HepG2 (cell line): ENCODE data around the gene BABAM1.

Source experiments
- ELF1 ChIP-seq: sonication (generic); formaldehyde crosslinking; IDR thresholded peaks from 2 replicates; pipeline ENCODE4 v1.4.0; 2020; ENCODE audit warnings: missing genetic modification reagents
- HIVEP1 ChIP-seq: sonication (generic); formaldehyde crosslinking; IDR thresholded peaks from 2 replicates; pipeline ENCODE4 v1.4.0; 2020; ENCODE audit warnings: mild to moderate bottlenecking, missing genetic modification reagents
- MXI1 ChIP-seq: IDR thresholded peaks from 3 replicates; pipeline ENCODE4 v1.6.1; 2012; ENCODE audit warnings: low read depth, low read length, inconsistent platforms, borderline replicate concordance
- POLR2A ChIP-seq, 2 experiments: IDR thresholded peaks; 2 replicates each; pipeline ENCODE4 v1.6.1; 2011; ENCODE audit warnings: low read depth in 2 of 2, low read length in 2 of 2, mild to moderate bottlenecking in 1 of 2, moderate library complexity in 1 of 2; ENCODE audit not compliant: insufficient read depth in 1 of 2
- SRF ChIP-seq: IDR thresholded peaks from 2 replicates; pipeline ENCODE4 v1.6.1; 2011; ENCODE audit warnings: mild to moderate bottlenecking, low read depth, low read length, moderate library complexity
- TAF1 ChIP-seq: sonication (generic); formaldehyde crosslinking; IDR thresholded peaks from 2 replicates; pipeline ENCODE4 v1.4.0; 2020; ENCODE audit warnings: missing genetic modification reagents
- TMF1 ChIP-seq: sonication (generic); formaldehyde crosslinking; IDR thresholded peaks from 2 replicates; pipeline ENCODE4 v1.8.1; 2022; ENCODE audit warnings: low read depth, missing genetic modification reagents
- ZNF468 ChIP-seq: sonication (generic); formaldehyde crosslinking; IDR thresholded peaks from 2 replicates; pipeline ENCODE4 v1.8.0; 2022; ENCODE audit warnings: mild to moderate bottlenecking, moderate library complexity, missing genetic modification reagents
- TF ChIP-seq, protein P1 (sequence below): sonication (generic); formaldehyde crosslinking; IDR thresholded peaks from 2 replicates; pipeline ENCODE4 v1.4.0; 2020; ENCODE audit warnings: mild to moderate bottlenecking, missing genetic modification reagents
- TF ChIP-seq, protein P2 (sequence below): sonication (generic); formaldehyde crosslinking; IDR thresholded peaks from 2 replicates; pipeline ENCODE4 v1.5.0; 2020; ENCODE audit warnings: missing genetic modification reagents, mild to moderate bottlenecking, borderline replicate concordance
- TF ChIP-seq, protein P3 (sequence below): sonication (generic); formaldehyde crosslinking; IDR thresholded peaks from 2 replicates; pipeline ENCODE4 v1.5.0; 2020; ENCODE audit warnings: mild to moderate bottlenecking, missing genetic modification reagents, moderate library complexity
- TF ChIP-seq, protein P4 (sequence below): sonication (generic); formaldehyde crosslinking; IDR thresholded peaks from 2 replicates; pipeline ENCODE4 v1.4.0; 2020; ENCODE audit warnings: missing genetic modification reagents

DNA sequence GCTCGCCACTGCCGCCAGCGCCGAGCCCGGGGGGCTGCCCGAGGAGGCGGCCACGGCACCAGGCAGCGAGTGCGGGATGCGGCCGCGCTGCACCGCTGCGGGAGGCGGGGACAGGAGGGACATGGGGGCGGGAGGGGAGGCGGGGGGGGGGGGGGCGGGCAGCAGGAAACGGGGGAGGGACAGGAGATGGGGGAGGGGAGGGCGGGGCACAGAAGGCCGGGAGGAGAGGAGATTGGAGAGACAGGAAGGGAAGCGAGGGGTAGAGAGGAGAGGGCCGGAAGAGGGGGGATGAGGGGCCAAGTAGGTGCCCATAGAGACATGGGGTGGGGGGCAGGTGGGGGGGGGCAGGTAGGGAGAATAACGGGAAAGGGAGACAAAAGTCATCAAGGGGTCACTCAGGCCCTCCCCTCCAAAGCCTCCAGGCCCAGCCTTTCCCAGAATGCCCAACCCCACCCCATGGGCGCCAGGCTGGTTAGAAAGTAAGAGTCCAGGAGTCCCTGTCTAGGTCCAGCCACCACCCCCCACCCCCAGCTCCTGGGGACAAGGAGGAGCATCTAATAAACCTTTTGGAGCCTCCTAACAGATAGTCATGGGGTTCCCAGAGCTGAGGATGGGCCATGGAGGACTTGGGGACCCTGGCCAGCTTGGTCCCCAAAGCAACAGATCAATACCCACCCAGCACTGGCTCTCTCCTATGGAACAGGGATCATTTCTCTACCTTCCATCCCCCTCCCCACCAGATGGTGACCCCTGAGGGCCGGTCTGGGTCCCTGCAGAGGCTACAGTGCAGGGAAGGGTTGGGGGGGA is 31.1 kb upstream of the BABAM1 start:
- no peak for TF ChIP-seq ZNF468
- TF ChIP-seq POLR2A (IDR thresholded peaks at IDR 0.05; ENCODE audit: insufficient read depth in 1 of 2, low read depth in 2 of 2, low read length in 2 of 2) = no peak
- TF ChIP-seq, protein P1, sequence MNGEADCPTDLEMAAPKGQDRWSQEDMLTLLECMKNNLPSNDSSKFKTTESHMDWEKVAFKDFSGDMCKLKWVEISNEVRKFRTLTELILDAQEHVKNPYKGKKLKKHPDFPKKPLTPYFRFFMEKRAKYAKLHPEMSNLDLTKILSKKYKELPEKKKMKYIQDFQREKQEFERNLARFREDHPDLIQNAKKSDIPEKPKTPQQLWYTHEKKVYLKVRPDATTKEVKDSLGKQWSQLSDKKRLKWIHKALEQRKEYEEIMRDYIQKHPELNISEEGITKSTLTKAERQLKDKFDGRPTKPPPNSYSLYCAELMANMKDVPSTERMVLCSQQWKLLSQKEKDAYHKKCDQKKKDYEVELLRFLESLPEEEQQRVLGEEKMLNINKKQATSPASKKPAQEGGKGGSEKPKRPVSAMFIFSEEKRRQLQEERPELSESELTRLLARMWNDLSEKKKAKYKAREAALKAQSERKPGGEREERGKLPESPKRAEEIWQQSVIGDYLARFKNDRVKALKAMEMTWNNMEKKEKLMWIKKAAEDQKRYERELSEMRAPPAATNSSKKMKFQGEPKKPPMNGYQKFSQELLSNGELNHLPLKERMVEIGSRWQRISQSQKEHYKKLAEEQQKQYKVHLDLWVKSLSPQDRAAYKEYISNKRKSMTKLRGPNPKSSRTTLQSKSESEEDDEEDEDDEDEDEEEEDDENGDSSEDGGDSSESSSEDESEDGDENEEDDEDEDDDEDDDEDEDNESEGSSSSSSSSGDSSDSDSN (CRISPR knock-in tag) = no peak
- TF ChIP-seq TAF1 (CRISPR knock-in tag) = no peak
- TF ChIP-seq MXI1 = no peak
- no peak for TF ChIP-seq ELF1 (CRISPR knock-in tag)
- no peak for TF ChIP-seq TMF1 (CRISPR knock-in tag)
- TF ChIP-seq, protein P2, sequence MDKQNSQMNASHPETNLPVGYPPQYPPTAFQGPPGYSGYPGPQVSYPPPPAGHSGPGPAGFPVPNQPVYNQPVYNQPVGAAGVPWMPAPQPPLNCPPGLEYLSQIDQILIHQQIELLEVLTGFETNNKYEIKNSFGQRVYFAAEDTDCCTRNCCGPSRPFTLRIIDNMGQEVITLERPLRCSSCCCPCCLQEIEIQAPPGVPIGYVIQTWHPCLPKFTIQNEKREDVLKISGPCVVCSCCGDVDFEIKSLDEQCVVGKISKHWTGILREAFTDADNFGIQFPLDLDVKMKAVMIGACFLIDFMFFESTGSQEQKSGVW (CRISPR knock-in tag) = no peak
- no peak for TF ChIP-seq SRF
- TF ChIP-seq HIVEP1 (CRISPR knock-in tag) = no peak
- TF ChIP-seq, protein P3, sequence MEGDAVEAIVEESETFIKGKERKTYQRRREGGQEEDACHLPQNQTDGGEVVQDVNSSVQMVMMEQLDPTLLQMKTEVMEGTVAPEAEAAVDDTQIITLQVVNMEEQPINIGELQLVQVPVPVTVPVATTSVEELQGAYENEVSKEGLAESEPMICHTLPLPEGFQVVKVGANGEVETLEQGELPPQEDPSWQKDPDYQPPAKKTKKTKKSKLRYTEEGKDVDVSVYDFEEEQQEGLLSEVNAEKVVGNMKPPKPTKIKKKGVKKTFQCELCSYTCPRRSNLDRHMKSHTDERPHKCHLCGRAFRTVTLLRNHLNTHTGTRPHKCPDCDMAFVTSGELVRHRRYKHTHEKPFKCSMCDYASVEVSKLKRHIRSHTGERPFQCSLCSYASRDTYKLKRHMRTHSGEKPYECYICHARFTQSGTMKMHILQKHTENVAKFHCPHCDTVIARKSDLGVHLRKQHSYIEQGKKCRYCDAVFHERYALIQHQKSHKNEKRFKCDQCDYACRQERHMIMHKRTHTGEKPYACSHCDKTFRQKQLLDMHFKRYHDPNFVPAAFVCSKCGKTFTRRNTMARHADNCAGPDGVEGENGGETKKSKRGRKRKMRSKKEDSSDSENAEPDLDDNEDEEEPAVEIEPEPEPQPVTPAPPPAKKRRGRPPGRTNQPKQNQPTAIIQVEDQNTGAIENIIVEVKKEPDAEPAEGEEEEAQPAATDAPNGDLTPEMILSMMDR (CRISPR knock-in tag) = no peak
- TF ChIP-seq, protein P4, sequence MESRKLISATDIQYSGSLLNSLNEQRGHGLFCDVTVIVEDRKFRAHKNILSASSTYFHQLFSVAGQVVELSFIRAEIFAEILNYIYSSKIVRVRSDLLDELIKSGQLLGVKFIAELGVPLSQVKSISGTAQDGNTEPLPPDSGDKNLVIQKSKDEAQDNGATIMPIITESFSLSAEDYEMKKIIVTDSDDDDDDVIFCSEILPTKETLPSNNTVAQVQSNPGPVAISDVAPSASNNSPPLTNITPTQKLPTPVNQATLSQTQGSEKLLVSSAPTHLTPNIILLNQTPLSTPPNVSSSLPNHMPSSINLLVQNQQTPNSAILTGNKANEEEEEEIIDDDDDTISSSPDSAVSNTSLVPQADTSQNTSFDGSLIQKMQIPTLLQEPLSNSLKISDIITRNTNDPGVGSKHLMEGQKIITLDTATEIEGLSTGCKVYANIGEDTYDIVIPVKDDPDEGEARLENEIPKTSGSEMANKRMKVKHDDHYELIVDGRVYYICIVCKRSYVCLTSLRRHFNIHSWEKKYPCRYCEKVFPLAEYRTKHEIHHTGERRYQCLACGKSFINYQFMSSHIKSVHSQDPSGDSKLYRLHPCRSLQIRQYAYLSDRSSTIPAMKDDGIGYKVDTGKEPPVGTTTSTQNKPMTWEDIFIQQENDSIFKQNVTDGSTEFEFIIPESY (CRISPR knock-in tag) = no peak
